Stimulated activated CD8-positive, alpha-beta memory T cell treated with anti-CD3 and anti-CD28 coated beads, Interleukin-15, amount 100 ng/mL, for 1 hour (primary cell): ENCODE data around the gene TRAP1.
"Not testable (repeated sequence)": the region's sequence is repeated elsewhere in the genome, so short reads cannot be mapped to it uniquely, and the experiment has no call there.

Source experiments
- DNase-seq: peaks from one replicate; pipeline ENCODE4 v3.0.0-alpha.2; 2020; ENCODE audit warnings: low read depth

TRAP1 gene

GRCh38 chr16:3673201-3673600 lies 44.1 kb downstream of the TRAP1 start:
- DNase-seq = no peak

- no peak for DNase-seq
Observed at GRCh38 chr16:3672571-3673041, 44.7 kb downstream of the TRAP1 start.

- no peak for DNase-seq
Observed at GRCh38 chr16:3671424-3671823, 45.9 kb downstream of the TRAP1 start.

GRCh38 chr16:3670711-3671110 lies 46.6 kb downstream of the TRAP1 start:
- no peak for DNase-seq

- no peak for DNase-seq
Observed at GRCh38 chr16:3669082-3669481, 48.2 kb downstream of the TRAP1 start.

DNA sequence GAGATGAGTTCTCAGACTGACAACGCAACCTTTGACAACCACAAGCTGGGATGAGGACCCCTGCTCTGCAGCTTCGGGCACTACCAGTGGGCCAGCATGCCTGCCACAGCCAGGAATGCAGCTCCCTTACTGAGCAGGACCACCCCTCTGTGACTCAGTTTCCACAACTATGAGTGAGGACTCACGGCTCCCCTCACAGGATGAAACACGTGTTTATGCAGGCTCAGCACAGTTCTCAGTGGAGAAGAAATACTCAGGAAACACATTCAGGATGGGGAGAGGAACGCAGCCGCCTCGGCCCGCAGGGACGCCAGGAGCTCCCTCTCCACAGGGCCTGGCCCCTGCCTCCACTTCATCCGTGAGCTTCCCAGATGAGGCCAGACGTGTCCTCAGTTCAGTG lies 48.7 kb downstream of the TRAP1 start:
- no peak for DNase-seq

DNA sequence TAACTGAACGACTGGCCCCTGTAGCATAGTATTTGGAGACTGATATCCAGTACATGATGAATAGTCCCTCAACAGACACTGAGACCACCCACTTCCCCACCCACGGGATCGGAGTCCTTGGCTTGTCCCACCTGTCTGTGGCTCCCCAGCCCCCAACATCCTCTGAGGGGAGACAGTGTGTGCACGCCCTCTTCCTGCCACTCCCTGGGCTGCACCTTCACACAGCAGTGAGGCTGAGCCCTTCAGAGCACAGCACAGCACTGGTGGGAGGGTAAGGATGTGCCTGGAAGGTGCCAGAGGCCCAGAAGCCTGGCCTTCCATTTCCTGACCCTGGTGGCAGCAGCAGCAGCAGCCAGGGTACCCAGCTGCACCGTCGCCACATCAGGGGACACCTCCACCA lies 51.8 kb downstream of the TRAP1 start:
- DNase-seq = no peak

DNA sequence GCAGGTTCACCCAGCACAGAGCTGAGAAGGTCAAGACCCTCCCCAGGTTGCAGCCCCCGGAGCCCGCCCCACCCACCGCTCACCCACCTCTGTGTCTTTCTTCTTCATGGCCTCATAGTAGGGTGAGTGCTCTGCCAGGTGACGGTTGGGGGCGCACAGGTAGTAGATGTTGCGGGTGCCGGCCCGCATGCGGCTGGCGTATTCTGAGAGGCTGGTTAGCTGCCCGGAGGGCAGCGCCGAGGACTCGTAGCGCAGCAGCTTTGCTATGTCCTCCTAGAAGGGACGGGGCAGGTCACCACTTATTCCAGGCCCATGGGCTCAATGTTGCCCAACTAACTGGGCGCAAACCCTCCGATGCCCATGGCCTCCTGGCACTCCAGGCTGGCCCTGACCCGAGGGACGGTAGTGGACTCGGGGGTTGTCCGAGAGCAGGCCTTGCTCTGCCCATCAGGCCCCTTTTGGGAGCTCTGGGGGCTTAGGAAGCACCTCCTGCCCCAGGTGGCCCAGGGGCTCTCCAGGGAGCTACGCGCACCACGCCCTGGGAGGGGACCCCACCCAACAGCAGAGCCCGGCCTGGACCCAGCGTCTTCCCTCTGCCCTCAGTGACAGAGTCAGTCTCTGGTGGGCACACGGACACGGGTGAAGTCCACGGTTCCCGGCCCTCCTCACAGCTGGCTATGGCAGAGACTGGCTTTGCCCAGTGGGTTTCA lies 53.0 kb downstream of the TRAP1 start:
- DNase-seq = no peak

GRCh38 chr16:3662601-3663000 lies 54.7 kb downstream of the TRAP1 start:
- no peak for DNase-seq

DNA sequence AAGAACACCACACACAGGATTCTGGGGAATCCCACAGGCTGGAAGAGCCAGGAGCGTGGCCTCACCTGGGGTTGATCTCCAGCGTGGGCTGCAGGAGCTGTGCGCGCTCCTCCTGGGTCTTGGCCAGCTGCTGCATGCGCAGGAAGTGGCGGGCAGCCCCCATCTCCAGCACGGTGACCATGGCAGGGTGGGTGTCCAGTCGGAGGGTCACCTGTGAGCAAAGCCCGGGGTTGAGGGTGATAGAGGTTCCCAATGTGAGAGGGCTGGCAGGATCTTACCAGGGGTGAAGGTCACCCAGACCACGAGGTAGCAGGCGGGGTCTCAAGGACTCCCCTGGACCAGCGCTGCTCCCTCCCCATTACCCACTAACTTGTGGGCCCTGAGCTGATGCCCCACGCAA lies 55.4 kb downstream of the TRAP1 start:
- no peak for DNase-seq

DNA sequence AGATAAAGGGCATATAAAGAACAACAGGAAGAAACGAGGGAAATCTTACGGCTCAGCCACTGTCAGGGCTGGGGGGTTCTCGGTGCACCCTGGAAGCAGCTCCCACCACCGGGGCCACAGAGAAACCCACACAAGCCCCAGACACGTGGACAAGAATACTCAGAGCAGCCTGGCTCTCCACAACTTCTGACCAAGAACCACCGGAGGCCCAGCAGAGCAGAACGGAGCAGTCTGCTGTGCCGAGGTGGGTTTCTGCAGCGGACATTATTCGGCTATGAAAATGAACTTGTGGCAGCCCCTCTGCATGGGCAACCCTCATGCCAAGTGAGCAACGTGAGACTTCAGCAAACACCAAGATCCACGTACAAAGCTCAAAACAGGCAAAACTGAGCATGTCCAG lies 56.0 kb downstream of the TRAP1 start:
- DNase-seq = no peak

- DNase-seq = no peak
Observed at GRCh38 chr16:3659251-3659650, 58.1 kb downstream of the TRAP1 start.

DNA sequence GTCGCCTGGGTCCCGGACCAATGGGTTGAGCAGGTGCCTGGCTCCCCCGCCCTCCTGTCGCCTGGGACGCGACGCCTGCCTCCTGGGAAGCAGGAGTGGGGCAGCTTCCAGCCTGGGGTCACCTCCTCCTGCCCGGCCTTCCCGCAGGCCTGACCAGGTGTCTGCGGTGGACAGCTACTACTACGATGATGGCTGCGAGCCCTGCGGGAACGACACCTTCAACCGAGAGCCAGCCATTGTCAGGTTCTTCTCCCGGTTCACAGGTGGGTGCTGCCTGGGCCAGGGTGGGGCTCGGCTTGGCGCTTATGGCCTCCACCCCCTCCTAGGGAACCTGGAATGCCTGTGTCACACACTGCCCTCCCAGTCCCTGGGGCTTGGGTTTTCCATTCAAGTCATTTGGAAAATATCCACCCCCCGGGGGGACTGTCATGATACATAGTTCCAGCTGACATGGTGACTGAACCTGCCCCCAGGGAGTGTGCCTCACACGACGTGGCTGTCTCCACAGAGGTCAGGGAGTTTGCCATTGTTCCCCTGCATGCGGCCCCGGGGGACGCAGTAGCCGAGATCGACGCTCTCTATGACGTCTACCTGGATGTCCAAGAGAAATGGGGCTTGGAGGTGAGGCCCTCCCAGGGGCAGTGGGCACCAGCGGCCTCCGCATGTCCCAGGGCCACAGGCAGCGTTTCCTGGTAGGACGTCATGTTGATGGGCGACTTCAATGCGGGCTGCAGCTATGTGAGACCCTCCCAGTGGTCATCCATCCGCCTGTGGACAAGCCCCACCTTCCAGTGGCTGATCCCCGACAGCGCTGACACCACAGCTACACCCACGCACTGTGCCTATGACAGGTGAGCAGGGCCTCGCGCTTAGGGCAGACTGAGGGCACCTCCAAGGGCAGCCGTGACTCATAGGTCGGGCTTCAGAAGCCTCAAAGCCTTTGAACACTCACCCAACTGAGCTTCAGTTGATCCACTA lies 60.5 kb downstream of the TRAP1 start:
- no peak for DNase-seq

DNA sequence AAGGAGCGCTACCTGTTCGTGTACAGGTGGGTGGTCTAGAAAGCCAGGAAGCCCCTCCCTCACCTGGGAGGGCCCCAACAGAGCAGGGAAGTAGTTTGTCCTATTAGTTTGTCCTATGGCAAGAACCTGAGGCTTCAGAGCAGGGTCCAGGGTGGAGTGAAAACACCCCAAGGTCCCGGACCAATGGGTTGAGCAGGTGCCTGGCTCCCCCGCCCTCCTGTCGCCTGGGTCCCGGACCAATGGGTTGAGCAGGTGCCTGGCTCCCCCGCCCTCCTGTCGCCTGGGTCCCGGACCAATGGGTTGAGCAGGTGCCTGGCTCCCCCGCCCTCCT lies 61.2 kb downstream of the TRAP1 start:
- DNase-seq = not testable (repeated sequence)

GRCh38 chr16:3655396-3656159 lies 61.7 kb downstream of the TRAP1 start:
- no peak for DNase-seq

DNA sequence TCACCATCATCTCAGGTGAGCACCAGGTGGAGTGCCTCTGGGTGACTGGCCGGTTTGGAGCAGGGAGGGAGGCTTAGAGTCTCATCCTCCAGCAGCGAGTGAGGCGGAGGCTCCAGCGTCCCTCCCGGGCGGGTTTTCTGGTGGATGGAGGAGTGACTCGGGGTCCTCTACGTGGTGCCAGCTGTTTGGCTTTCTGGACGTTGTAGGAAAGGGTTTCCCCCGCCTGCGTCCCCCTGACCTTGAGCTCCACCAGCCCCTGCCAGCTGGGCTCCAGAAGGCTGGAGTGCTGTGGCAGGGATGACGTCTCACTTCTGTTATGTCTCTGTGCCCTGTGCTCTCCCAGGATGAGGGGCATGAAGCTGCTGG lies 62.3 kb downstream of the TRAP1 start:
- DNase-seq = no peak

- peak; percentile 14 for DNase-seq
Observed at GRCh38 chr16:3654249-3654991, 62.9 kb downstream of the TRAP1 start, which contains the start of gene DNASE1. Gene DNASE1 (plus strand): TSS chr16:3654691. CDS start chr16:3655374, 683 bp downstream.

- no peak for DNase-seq
Observed at GRCh38 chr16:3652373-3653195, 64.7 kb downstream of the TRAP1 start.

GRCh38 chr16:3651461-3652372 lies 65.6 kb downstream of the TRAP1 start:
- no peak for DNase-seq
